ENCODE data around the gene MICALL2. TPM values are rescaled to one million over a fixed set of nuclear protein-coding genes. Genes with fewer than 3 reads are reported as not detected.
A peak's percentile ranks its signal among the peaks of the same experiment; 100 is the strongest.

The MICALL2 gene
- total RNA-seq, 1 donor from 2014 or later = 18.9 TPM

DNA sequence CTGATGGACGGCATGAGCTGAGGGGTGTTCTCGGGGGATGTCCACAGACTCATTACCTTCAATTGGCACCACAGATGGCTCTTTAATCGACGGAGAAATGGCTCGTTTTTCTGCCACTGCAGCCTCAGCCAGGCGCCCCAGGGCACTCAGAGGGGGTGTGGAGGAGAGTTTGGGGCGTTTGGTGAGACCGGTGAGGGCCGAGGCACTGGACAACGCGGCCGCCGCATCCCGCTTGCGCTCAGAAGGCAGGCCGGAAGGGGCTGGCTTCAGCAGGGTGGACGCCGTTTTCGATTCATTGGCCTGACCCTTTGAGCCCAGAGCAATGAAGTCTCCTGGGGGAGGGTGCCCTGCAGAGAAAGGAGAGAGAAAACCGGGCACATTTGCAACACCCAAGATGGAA, 43.6 kb upstream of the MICALL2 start:
- no peak for DNase-seq (ENCODE audit: low spot score in 2 of 2, unreplicated experiment in 2 of 2)
- no peaks in the 10 kb centered on the region for H3K9me3 Mint-ChIP-seq
- peak overlapping the region; percentile 78 for H3K27ac Mint-ChIP-seq
- peaks cover 25% of the 10 kb centered on the region for H3K4me1 Mint-ChIP-seq
- TF ChIP-seq, protein P1, sequence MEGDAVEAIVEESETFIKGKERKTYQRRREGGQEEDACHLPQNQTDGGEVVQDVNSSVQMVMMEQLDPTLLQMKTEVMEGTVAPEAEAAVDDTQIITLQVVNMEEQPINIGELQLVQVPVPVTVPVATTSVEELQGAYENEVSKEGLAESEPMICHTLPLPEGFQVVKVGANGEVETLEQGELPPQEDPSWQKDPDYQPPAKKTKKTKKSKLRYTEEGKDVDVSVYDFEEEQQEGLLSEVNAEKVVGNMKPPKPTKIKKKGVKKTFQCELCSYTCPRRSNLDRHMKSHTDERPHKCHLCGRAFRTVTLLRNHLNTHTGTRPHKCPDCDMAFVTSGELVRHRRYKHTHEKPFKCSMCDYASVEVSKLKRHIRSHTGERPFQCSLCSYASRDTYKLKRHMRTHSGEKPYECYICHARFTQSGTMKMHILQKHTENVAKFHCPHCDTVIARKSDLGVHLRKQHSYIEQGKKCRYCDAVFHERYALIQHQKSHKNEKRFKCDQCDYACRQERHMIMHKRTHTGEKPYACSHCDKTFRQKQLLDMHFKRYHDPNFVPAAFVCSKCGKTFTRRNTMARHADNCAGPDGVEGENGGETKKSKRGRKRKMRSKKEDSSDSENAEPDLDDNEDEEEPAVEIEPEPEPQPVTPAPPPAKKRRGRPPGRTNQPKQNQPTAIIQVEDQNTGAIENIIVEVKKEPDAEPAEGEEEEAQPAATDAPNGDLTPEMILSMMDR (IDR thresholded peaks at IDR 0.05; ENCODE audit: unreplicated experiment) = no peak
- H3K4me3 Mint-ChIP-seq = peak overlapping the region; percentile 87
- no peaks in the 10 kb centered on the region for H3K27me3 Mint-ChIP-seq (ENCODE audit: low read depth)
- peaks cover 14% of the 10 kb centered on the region for H3K36me3 Mint-ChIP-seq

DNA sequence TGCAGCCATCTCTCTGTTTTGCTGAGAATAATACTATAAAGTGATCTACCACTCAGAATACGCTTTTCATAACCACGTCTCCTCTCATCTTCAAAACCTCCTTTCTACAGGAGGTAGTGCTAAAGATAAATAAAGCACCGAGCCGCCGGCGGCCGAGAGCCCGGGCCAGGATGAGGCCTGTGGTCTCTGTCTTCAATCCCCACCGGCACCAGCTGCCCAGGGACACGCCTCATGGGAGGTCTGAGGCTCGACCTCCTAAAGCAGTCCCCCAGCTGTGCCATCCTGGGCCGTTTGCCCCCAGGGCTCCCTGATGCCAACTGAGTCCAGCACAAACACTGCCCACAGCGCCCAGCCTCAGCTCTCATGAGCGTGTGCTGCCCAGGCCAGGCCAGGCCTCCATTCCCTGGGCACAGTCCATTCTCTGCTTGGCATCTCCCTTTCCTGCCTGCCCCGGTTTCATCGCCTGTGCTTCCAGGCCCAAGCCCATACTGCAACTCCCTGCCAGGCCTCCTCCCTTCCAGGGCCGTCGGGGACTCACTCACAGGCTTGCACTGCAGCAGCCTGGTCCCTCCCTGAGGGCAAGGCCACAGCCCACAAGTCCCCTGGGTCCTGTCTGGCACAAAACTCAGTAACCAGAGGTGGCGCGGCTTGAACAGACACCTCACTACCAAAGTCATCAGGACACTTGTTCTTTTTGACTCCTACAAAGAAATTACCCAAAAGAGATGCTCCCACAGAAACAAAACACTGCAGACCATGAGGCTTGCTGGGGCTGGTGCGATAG, 42.4 kb upstream of the MICALL2 start:
- no peak overlapping the region for H3K27ac Mint-ChIP-seq
- DNase-seq (ENCODE audit: low spot score in 2 of 2, unreplicated experiment in 2 of 2) = no peak

DNA sequence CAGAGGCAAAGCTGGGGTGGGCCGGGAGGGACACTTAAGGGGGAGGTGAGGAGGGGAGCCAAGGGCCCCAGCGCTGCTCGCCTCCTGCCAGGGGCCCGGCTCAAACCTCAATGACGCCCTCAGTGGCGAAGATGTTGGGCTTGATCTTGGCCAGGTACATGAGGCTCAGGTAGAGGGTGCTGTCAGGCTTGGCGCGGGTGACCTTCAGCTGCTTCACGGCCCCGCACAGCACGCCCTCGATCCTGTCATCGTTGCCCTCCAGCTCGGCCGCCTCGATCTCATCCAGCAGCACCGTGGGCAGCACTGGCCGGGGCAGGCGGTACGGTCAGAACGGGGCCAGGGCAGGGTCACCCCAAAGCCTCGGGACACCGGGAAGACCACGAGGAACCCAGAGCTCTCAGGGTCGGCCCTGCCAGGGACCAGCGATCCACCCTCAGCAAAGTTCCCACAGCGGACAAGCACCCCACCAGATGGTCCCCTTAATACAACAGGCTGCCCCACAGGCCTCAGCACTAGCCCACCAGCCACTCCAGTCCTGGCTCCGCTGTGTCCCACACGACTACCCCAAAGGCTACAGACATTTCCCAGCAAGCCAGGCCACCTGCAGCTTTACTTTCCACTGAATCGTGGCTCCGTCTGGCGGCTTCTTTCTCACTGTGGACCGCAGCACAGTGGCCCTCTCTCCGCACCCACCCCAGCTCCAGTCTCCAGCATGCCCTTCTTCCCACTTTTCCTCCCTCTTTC, 41.0 kb upstream of the MICALL2 start:
- TF ChIP-seq, protein P1 (IDR thresholded peaks at IDR 0.05; ENCODE audit: unreplicated experiment) = no peak
- Mint-ChIP-seq H3K4me1 (peaks cover 17% of the 10 kb centered on the region), H3K27ac (no peak overlapping the region), H3K9me3 (no peaks in the 10 kb centered on the region), H3K27me3 (ENCODE audit: low read depth) (no peaks in the 10 kb centered on the region), H3K36me3 (peaks cover 20% of the 10 kb centered on the region), H3K4me3 (no peak overlapping the region)
- DNase-seq (ENCODE audit: low spot score in 2 of 2, unreplicated experiment in 2 of 2) = no peak

More for the DNA sequence above, 42.4 kb upstream of the MICALL2 start:
- H3K4me3 Mint-ChIP-seq = peak overlapping the region; percentile 87
- H3K36me3 Mint-ChIP-seq = peaks cover 20% of the 10 kb centered on the region
- H3K4me1 Mint-ChIP-seq = peaks cover 21% of the 10 kb centered on the region
- H3K27me3 Mint-ChIP-seq (ENCODE audit: low read depth) = no peaks in the 10 kb centered on the region
- TF ChIP-seq, protein P1 (IDR thresholded peaks at IDR 0.05; ENCODE audit: unreplicated experiment) = no peak
- H3K9me3 Mint-ChIP-seq = no peaks in the 10 kb centered on the region

DNA sequence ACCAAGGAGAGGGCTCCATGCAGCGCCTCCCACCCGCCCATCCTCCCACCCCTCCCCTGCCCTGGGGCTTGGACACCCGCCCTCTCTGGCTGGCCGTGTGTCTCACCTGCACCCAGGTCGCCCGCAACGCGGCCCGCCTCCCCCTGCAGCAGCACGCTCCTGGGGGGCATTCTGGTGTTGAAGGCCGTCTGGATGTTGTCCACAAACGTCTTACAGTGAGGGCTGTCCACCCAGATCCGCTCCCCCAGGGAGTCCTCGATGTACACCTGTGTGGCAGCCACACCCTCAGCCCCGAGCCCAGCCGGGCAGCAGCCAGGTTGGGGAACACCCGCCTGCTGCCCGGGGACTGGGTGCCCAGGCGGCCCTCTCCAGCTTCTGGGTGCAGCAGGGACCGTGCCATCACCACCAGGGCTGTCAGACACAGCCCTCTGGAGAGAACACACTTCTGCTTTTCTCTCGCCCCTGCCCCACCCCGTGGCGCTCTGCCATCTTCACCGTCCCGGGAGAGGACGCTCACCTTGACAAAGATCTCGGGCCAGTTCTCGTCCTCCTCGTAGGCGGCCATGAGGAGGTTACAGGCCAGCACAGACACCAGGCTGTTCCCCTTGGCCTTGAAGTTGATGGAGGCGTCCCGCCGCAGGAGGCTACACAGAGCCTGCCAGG, 40.2 kb upstream of the MICALL2 start:
- DNase-seq (ENCODE audit: low spot score in 2 of 2, unreplicated experiment in 2 of 2) = no peak
- H3K36me3 Mint-ChIP-seq = peaks cover 20% of the 10 kb centered on the region
- H3K27ac Mint-ChIP-seq = no peak overlapping the region
- H3K4me1 Mint-ChIP-seq = peaks cover 17% of the 10 kb centered on the region
- H3K4me3 Mint-ChIP-seq = no peak overlapping the region
- TF ChIP-seq, protein P1 (IDR thresholded peaks at IDR 0.05; ENCODE audit: unreplicated experiment) = no peak
- H3K9me3 Mint-ChIP-seq = no peaks in the 10 kb centered on the region
- H3K27me3 Mint-ChIP-seq (ENCODE audit: low read depth) = no peaks in the 10 kb centered on the region

DNA sequence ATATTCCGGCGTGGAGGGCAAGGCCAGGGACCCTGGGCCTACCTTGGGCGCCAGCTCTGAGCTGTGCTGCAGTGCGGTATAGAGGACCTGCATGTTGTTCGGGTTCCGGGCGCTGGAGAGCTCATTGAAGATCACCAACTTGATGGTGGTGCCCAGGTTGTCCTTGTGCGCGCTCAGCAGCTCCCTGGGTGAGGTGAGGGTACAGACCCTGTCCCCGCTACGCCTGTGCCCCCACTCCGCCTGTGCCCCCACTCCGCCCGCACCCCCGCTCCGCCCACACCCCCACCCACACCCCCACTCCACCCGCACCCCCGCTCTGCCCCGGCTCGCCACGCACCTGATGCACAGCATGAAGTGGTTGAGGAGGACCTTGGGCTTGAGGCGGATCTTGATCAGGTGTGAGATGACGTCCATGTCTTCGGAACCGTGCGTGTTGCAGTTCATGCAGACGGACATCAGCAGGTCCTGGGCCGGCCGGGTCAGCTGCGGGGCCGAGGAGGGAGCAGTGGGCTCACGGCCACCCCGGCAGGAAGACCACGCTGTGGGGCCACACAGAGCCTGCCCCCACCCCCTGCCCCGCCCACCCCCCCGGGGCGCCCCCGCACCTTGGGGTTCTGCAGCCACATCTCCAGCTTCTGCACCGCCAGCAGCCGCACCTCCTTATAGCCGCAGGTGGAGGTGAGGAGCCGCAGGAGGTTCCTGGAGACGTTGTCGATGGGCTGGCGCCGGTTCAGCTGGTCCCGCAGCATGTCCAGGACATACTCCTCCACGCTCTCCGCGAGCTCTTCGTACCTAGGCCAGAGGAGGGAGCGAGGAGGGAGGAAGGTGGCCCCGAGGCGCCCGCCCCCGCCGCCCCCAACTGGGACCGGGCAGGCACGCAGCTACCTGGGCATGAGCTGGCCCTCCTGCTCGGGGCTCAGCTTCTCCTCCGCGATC, 39.4 kb upstream of the MICALL2 start:
- TF ChIP-seq, protein P1 (IDR thresholded peaks at IDR 0.05; ENCODE audit: unreplicated experiment) = no peak
- Mint-ChIP-seq H3K4me3 (no peak overlapping the region), H3K4me1 (peaks cover 16% of the 10 kb centered on the region), H3K36me3 (peaks cover 20% of the 10 kb centered on the region), H3K9me3 (no peaks in the 10 kb centered on the region), H3K27ac (no peak overlapping the region), H3K27me3 (ENCODE audit: low read depth) (no peaks in the 10 kb centered on the region)
- DNase-seq (ENCODE audit: low spot score in 2 of 2, unreplicated experiment in 2 of 2) = no peak
